Adipocyte (in vitro differentiated cells): ENCODE measurements around the gene RANBP6.
"Not testable (repeated sequence)": the region's sequence is repeated elsewhere in the genome, so short reads cannot be mapped to it uniquely, and the experiment has no call there.

ENCODE experiments used
- DNase-seq: peaks from one replicate; pipeline ENCODE4 v3.0.0-alpha.2; 2015; ENCODE audit warnings: low read depth
- H3K27me3 ChIP-seq: replicated peaks from 2 replicates; pipeline ENCODE4 v1.7.0; 2013; ENCODE audit warnings: mild to moderate bottlenecking, low read length, moderate library complexity; ENCODE audit not compliant: control insufficient read depth, insufficient read depth
- H3K36me3 ChIP-seq: 2 replicates; pipeline ENCODE4 v1.7.0; 2013; ENCODE audit warnings: low read length, mild to moderate bottlenecking, moderate library complexity; ENCODE audit not compliant: control insufficient read depth, insufficient read depth, severe bottlenecking
- H3K4me1 ChIP-seq: 2 replicates; pipeline ENCODE4 v1.7.0; 2013; ENCODE audit warnings: mild to moderate bottlenecking, low read length, moderate library complexity; ENCODE audit not compliant: control insufficient read depth, insufficient read depth
- H3K4me3 ChIP-seq: 2 replicates; pipeline ENCODE4 v1.7.0; 2013; ENCODE audit warnings: mild to moderate bottlenecking, low read length, moderate library complexity
- H3K9ac ChIP-seq: 2 replicates; pipeline ENCODE4 v1.7.0; 2013; ENCODE audit warnings: mild to moderate bottlenecking, low read length, moderate library complexity
- H3K9me3 ChIP-seq: 2 replicates; pipeline ENCODE4 v1.7.0; 2013; ENCODE audit warnings: mild to moderate bottlenecking, low read length, moderate library complexity; ENCODE audit not compliant: control insufficient read depth

Gene RANBP6

DNA sequence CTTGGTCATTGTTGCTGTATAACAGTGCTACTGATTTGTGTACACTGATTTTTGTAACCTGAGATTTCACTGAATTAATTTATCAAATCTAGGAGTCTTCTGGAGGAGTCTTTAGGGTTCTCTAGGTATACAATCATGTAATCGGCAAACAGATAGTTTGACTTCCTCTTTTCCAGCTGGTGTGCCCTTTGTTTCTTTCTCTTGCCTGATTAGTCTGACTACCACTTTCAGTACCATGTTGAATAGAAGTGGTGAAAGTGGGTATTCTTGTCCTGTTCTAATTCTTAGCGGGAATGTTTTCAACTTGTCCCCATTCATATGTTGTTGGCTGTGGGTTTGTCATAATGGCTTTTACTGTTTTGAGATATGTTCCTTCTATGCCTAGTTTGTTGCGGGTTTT is 24.7 kb upstream of the RANBP6 start:
- Histone ChIP-seq H3K36me3 (no peaks in the 10 kb centered on the region), H3K9ac (no peak overlapping the region), H3K27me3 (no peaks in the 10 kb centered on the region), H3K4me1 (no peaks in the 10 kb centered on the region), H3K9me3 (peaks cover 7% of the 10 kb centered on the region), H3K4me3 (no peak overlapping the region)
- DNase-seq = no peak

DNA sequence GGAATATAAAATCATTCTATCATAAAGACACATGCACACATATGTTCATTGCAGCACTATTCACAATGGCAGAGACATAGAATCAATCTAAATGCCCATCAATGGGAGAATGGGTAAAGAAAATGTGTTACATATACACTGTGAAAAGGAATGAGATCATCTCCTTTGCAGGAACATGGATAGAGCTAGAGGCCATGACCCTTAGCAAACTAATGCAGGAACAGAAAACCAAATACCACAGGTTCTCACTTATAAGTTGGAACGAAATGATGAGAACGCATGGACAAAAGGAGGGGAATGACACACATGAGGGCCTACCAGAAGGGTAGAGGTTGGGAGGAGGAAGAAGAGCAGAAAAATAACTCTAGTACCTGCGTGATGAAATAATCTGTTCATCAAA is 21.0 kb upstream of the RANBP6 start:
- DNase-seq = no peak
- Histone ChIP-seq H3K36me3 (no peaks in the 10 kb centered on the region), H3K4me3 (no peak overlapping the region), H3K9me3 (no peaks in the 10 kb centered on the region), H3K4me1 (no peaks in the 10 kb centered on the region), H3K27me3 (no peaks in the 10 kb centered on the region), H3K9ac (no peak overlapping the region)

DNA sequence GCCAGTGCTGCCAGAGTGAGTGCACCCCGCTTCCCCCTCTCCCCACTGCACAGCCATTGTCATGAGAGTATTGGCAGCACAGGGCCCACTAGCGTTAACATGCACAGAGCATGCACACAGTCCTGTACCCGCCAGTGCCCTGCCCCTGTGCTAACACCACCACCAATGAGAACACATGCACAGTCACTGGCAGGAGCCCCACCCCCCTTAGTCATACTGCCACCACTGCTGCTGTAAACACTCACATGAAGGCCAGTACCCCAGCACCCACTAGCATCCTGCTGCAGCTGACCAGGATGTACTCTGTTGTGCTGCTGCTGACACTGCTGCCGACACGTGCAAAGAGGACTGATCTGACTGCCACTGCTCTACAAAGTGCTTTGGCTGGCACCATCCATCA is 19.5 kb upstream of the RANBP6 start:
- no peak overlapping the region for H3K9ac ChIP-seq
- H3K9me3 ChIP-seq = no peaks in the 10 kb centered on the region
- no peaks in the 10 kb centered on the region for H3K36me3 ChIP-seq
- H3K4me1 ChIP-seq = no peaks in the 10 kb centered on the region
- no peak for DNase-seq
- no peaks in the 10 kb centered on the region for H3K27me3 ChIP-seq
- no peak overlapping the region for H3K4me3 ChIP-seq

DNA sequence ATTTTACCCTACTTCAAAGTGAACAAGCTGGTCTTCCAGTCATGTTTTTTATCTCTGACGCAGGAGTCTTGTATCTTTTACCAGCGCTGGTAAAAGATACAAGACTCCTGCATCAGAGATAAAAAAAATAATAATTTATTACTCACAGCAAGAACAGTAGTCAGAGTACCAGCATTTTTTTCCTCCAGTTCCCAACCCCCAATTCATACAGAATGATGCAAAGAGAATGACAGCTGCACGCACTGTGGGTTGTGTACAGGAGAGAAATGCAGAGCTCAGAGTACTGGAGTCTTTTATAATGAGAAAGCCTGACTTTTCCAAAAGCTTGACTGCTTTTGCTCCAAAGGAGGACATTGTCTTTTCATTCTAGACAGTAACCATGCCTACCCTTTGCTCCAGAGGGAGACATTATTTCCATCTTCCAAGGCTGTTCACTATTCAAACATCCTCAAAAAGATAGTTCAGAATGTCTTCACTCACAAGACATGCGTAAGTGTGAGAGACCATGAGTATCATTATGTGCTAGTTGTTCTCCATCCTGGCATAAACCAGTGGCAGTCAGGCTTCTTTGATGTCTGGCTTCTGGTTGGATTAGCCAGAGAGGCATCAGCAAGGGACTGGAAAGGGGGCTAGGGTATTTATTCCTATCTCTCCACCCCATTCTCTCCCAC is 14.3 kb upstream of the RANBP6 start:
- Histone ChIP-seq H3K9ac (no peak overlapping the region), H3K27me3 (no peaks in the 10 kb centered on the region), H3K36me3 (no peaks in the 10 kb centered on the region), H3K4me3 (no peak overlapping the region), H3K9me3 (no peaks in the 10 kb centered on the region), H3K4me1 (no peaks in the 10 kb centered on the region)
- no peak for DNase-seq

DNA sequence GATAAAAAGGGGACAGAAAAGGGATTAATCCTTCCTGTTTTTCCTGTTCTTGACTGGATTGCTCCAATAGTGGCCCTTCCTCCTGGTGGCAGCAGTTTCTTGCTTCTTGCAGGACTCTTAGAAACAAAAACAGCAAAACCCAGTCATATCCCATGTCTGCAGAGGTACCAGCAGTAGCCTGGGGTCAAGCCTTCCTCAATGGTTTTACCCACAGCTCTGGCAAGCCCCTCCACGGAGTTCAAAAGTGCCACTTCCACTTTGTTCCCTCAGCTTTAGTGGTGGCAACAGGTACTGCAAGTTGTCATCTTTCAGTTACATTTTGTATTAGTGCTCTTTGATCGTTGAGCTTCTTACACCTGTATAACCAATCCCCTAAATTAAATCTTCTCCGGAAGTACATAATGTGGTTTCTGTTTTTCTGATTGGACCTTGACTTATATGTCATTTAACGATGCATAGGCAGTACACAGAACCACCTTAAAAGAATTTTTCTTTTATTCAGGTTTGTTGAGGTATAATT is 8.7 kb upstream of the RANBP6 start:
- peak; percentile 24 for DNase-seq
- no peaks in the 10 kb centered on the region for H3K27me3 ChIP-seq
- no peak overlapping the region for H3K9ac ChIP-seq
- no peak overlapping the region for H3K4me3 ChIP-seq
- H3K4me1 ChIP-seq = no peaks in the 10 kb centered on the region
- no peaks in the 10 kb centered on the region for H3K9me3 ChIP-seq
- H3K36me3 ChIP-seq = no peaks in the 10 kb centered on the region

DNA sequence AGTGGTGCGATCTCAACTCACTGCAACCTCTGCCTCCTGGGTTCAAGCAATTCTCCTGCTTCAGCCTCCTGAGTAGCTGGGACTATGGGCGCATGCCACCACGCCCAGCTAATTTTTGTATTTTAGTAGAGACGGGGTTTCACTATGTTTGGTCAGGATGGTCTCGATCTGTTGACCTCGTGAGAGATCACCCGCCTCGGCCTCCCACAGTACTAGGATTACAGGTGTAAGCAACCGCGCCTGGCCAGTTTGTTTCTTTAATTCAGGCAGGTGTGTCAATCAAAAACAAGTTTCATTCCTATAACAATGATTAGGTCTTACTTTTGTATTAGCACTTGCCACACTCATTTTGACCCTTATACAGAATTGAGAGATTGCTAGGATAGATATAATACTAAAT is 1.6 kb upstream of the RANBP6 start:
- not testable (repeated sequence) for H3K4me1 ChIP-seq, H3K27me3 ChIP-seq, H3K9ac ChIP-seq, H3K9me3 ChIP-seq, H3K4me3 ChIP-seq, DNase-seq
- H3K36me3 ChIP-seq = peaks cover 12% of the 10 kb centered on the region

DNA sequence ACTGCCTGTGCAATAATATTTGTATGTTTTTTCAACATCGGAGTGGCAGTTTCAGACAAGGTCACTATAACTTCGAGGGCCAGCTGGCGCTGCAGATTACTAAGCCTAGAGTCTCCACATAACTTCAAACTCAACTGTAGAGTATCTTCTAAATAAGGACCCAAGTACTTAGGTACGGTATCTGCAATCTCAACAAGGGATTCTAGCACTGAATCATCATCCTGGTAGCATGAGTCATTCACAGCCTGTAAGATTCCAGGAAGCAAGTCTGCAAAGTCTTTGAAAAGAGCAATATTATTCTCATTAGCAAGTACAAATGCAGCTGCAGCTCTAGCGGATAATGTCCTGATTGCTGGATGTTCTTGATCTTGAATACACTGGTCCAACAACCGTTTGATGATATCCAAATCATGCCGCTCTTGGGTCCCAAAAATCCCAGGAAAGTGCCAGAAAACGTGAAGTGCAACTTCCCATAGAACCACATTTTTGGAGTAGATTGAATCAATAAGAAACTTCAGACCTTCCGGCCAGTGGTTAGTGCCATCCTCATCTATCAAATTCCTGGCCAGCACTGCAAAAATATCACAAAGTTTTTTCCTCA is 654 bp downstream of the RANBP6 start:
- H3K9ac ChIP-seq = peak overlapping the region; percentile 92
- H3K9me3 ChIP-seq = no peaks in the 10 kb centered on the region
- H3K27me3 ChIP-seq = no peaks in the 10 kb centered on the region
- peaks cover 12% of the 10 kb centered on the region for H3K36me3 ChIP-seq
- peak; percentile 61 for DNase-seq
- peak overlapping the region; percentile 99 for H3K4me3 ChIP-seq
- peaks cover 9% of the 10 kb centered on the region for H3K4me1 ChIP-seq

DNA sequence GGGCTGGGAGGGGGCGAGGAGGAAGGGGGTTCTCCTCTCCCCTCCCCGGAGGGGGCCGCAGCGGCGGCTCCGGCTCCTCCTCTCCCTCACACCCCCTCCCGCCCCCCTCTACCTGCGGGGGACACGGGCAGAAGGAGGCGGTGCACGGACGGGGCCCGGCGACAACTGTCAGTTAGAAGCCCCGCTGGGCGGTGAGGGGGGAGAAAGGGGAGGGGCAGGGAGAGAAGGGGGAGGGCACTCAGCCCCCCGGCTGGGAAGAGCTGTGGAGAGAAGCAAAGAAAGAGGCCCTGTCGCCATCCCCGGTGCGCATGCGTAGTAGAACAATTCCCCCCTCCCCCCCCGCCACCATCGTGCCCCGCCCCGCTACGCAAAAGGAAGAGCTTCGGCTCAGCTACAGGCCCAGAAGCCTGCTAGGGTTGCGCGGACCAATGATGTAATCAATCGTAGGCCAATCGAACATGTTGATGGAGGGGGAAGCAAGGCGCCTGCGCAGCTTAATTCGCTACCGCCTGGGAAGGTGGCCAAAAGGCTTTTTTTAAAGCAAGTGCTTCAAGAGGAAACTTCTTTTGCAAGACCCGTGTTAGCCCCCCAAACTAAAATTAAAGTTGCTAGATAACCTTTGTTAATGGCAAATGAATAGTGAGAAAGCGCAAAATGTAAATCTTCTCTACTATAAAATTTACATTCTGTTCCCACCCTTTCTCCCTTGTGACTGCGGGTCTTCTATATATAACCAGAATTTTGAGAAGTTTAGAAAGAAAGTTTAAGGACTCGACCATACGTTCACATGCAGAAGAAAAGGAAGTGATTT is 7.0 kb downstream of the RANBP6 start:
- Histone ChIP-seq H3K4me1 (peaks cover 23% of the 10 kb centered on the region), H3K27me3 (no peaks in the 10 kb centered on the region), H3K4me3 (peak overlapping the region; percentile 94), H3K9ac (peak overlapping the region; percentile 85), H3K36me3 (peaks cover 12% of the 10 kb centered on the region), H3K9me3 (no peaks in the 10 kb centered on the region)
- peak; percentile 99 for DNase-seq

DNA sequence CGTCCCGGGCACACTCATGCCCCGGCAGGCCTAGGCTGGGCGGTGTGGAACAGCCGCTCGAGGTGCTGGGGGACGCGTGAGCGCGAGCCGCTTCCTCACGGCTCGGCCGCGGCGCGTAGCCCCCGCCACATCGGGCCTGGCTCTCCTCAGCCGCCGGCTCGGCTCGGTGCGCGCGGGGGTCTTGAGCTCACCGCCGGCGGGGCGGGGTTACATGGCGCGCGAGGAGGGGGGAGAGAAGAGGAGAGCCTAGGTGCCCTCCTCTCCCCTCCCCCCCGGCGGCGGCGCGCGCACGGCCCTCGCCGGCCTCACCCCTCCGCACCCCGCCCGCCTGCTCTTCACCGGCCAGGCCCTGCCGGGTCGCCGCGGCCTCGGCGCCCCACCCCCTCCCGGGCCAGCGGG is 7.7 kb downstream of the RANBP6 start:
- Histone ChIP-seq H3K36me3 (peaks cover 7% of the 10 kb centered on the region), H3K9me3 (no peaks in the 10 kb centered on the region), H3K4me3 (peak overlapping the region; percentile 94), H3K4me1 (peaks cover 23% of the 10 kb centered on the region), H3K27me3 (no peaks in the 10 kb centered on the region), H3K9ac (peak overlapping the region; percentile 85)
- DNase-seq = peak; percentile 85

DNA sequence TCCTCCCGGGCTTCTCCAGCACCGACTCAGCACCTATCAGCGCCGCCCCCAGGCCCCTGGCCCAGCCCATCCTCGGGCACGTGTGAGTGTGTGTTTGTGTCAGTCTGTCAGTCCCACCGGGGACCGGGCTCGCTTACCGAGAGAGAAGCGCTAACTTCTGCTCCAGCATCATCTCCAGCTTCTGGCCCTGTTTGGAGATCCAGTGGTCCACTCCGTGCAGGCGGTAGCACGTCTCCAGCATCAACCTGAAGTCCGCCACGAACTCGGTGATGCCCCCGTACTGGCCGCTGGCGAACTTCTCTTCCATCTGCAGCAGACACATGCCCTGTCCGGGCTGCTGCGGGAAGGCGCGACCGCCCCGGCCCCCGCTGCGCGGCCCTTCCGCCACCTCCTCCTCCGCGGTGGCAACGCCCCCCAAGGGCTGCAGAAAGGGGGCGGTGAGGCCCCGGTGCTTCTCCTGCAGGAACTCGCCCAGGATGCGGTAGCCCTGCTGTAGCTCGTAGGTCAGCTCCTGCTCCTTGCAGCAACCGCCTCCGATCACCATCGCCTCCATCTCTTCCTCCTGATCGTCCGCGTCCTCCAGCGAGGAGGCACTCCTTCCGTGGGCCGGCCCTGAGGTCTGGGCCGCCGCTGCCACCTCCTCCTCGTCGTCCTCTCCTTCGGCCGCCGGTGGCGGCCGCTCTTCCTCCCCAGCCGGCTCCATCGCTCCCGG is 8.2 kb downstream of the RANBP6 start:
- Histone ChIP-seq H3K9ac (peak overlapping the region; percentile 85), H3K36me3 (peaks cover 5% of the 10 kb centered on the region), H3K4me1 (peaks cover 23% of the 10 kb centered on the region), H3K4me3 (peak overlapping the region; percentile 94), H3K27me3 (no peaks in the 10 kb centered on the region), H3K9me3 (no peaks in the 10 kb centered on the region)
- DNase-seq = no peak

DNA sequence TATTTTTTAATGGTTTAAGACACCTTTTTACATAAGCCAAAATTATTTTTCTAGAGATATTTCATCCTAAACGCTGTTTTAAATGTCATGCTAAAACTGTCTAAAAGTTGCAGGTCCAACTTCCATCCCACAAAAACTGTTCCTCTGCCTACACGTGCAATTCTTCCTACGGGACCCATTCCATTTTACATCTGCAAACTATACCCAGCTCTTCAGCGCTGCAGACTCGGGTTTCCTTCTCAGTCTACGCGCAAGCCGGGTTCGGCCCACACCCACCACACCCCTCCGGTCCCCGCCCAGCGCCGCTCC is 8.7 kb downstream of the RANBP6 start:
- Histone ChIP-seq H3K36me3 (peaks cover 5% of the 10 kb centered on the region), H3K27me3 (no peaks in the 10 kb centered on the region), H3K4me3 (peak overlapping the region; percentile 94), H3K4me1 (peaks cover 23% of the 10 kb centered on the region), H3K9ac (peak overlapping the region; percentile 85), H3K9me3 (no peaks in the 10 kb centered on the region)
- peak; percentile 92 for DNase-seq
